Prostate gland (tissue), 2 donors: ENCODE results near the gene STARD10. TPM values are rescaled to one million over a fixed set of nuclear protein-coding genes. Genes with fewer than 3 reads are reported as not detected.
"Not testable (repeated sequence)": the region's sequence is repeated elsewhere in the genome, so short reads cannot be mapped to it uniquely, and the experiment has no call there.

ENCODE experiments used
- DNase-seq: peaks from one replicate; pipeline ENCODE4 v3.0.0-alpha.2; 2019; ENCODE audit warnings: low spot score
- H3K27ac ChIP-seq, 2 donors: fragments of 200-600 bp; sonication (generic); 2 replicates each; pipeline ENCODE4 v1.5.1; 2017 to 2019
- H3K27me3 ChIP-seq: fragments of 200-600 bp; sonication (generic); replicated peaks from 2 replicates; pipeline ENCODE4 v1.5.1; 2019; ENCODE audit not compliant: insufficient read depth
- H3K36me3 ChIP-seq, 2 donors: fragments of 200-600 bp; sonication (generic); 1 replicate in 1 of 2; 2 replicates in 1 of 2; pipeline versions ENCODE4 v1.5.1 to v1.8.1; 2017 to 2019
- H3K4me1 ChIP-seq: fragments of 200-600 bp; sonication (generic); replicated peaks from 2 replicates; pipeline ENCODE4 v1.5.1; 2019
- H3K4me3 ChIP-seq, 2 donors: fragments of 200-600 bp; sonication (generic); 2 replicates each; pipeline ENCODE4 v1.5.1; 2017 to 2019
- H3K9me3 ChIP-seq: fragments of 200-600 bp; sonication (generic); 2 replicates; pipeline ENCODE4 v1.5.1; 2017
- CTCF ChIP-seq, 4 experiments: fragments of 200-600 bp in 2 of 4; fragments of 450-650 bp in 2 of 4; sonication (generic) in 2 of 4; IDR thresholded peaks; 1 replicate in 3 of 4; 2 replicates in 1 of 4; pipeline ENCODE4 v1.5.1; 2016 to 2019; ENCODE audit warnings: antibody characterized with exemption in 4 of 4, mild to moderate bottlenecking in 2 of 4, moderate library complexity in 2 of 4
- POLR2A ChIP-seq: fragments of 450-650 bp; IDR thresholded peaks from one replicate; pipeline ENCODE4 v1.6.1; 2016; ENCODE audit warnings: antibody characterized with exemption, mild to moderate bottlenecking
- POLR2AphosphoS5 ChIP-seq: sonication (generic); formaldehyde crosslinking; IDR thresholded peaks from one replicate; pipeline ENCODE4 v1.6.1; 2017; ENCODE audit warnings: antibody characterized with exemption
- WGBS: methylation state at CpG from one replicate; pipeline ENCODE4 v1.1.5; 2018; 5-methylcytosine and 5-hydroxymethylcytosine counted together
- intact Hi-C: fragments of 100-400 bp; cut with DNase I; formaldehyde crosslinking; loops from one replicate; pipeline ENCODE4 v1.14.2; 2022
- total RNA-seq, 2 donors: library from RNA; depleted of rRNA; stranded (reverse); fragments of >200 nt; gene quantifications; one replicate each; pipeline ENCODE4 v1.1.0, GENCODE V29; 2016

The STARD10 gene
- total RNA-seq, 2 donors from 2014 or later, result 132 to 208 TPM

GRCh38 chr11:72799441-72799840 is 5.6 kb upstream of the STARD10 start:
- 55% methylated on average over 4 of the region's 4 CpGs for WGBS
- no peaks in the 10 kb centered on the region for H3K4me1 ChIP-seq
- intact Hi-C loops, result no loop called here
- DNase-seq, result no peak
- no peak overlapping the region for H3K4me3 ChIP-seq
- H3K27ac ChIP-seq, result no peak overlapping the region
- no peaks in the 10 kb centered on the region for H3K9me3 ChIP-seq
- H3K27me3 ChIP-seq, result no peaks in the 10 kb centered on the region
- TF ChIP-seq POLR2A, result no peak
- no peak for TF ChIP-seq POLR2AphosphoS5
- no peak for TF ChIP-seq CTCF (IDR thresholded peaks at IDR 0.05)
- no peaks in the 10 kb centered on the region for H3K36me3 ChIP-seq

- DNase-seq, result no peak
- H3K4me1 ChIP-seq, result no peaks in the 10 kb centered on the region
- no peak for TF ChIP-seq POLR2AphosphoS5
- no peak for TF ChIP-seq POLR2A
- TF ChIP-seq CTCF (IDR thresholded peaks at IDR 0.05), result no peak
- H3K9me3 ChIP-seq, result no peaks in the 10 kb centered on the region
- H3K36me3 ChIP-seq, result no peaks in the 10 kb centered on the region
- WGBS, result 85% methylated on average over 4 of the region's 4 CpGs
- no peak overlapping the region for H3K27ac ChIP-seq
- intact Hi-C loops, result no loop called here
- no peak overlapping the region for H3K4me3 ChIP-seq
- no peaks in the 10 kb centered on the region for H3K27me3 ChIP-seq
Observed at GRCh38 chr11:72798361-72798760, 4.5 kb upstream of the STARD10 start.

GRCh38 chr11:72793076-72793424 is 797 bp downstream of the STARD10 start:
- H3K27me3 ChIP-seq, result no peaks in the 10 kb centered on the region
- DNase-seq, result no peak
- 58% methylated on average over 2 of the region's 2 CpGs for WGBS
- intact Hi-C loops, result loop anchor here (1.0 kb wide), 1 partner anchor 68 kb away; no protein-coding TSS in a partner anchor
- no peak overlapping the region for H3K4me3 ChIP-seq
- peak overlapping the region; percentile 92 to 95 for H3K27ac ChIP-seq
- H3K36me3 ChIP-seq, result no peaks in the 10 kb centered on the region
- no peaks in the 10 kb centered on the region for H3K9me3 ChIP-seq
- no peak for TF ChIP-seq POLR2AphosphoS5
- H3K4me1 ChIP-seq, result no peaks in the 10 kb centered on the region

- H3K27me3 ChIP-seq, result no peaks in the 10 kb centered on the region
- H3K4me3 ChIP-seq, result no peak overlapping the region
- 97% methylated on average over 3 of the region's 3 CpGs for WGBS
- no peaks in the 10 kb centered on the region for H3K9me3 ChIP-seq
- peak overlapping the region in 1 of 2 donors; percentile 95 for H3K27ac ChIP-seq
- no peaks in the 10 kb centered on the region for H3K36me3 ChIP-seq
- TF ChIP-seq CTCF (IDR thresholded peaks at IDR 0.05) (no peak), POLR2AphosphoS5 (no peak), POLR2A (no peak)
- intact Hi-C loops, result loop anchor here (1.0 kb wide), 1 partner anchor 67 kb away; no protein-coding TSS in a partner anchor
- DNase-seq, result no peak
- H3K4me1 ChIP-seq, result no peaks in the 10 kb centered on the region
Observed at GRCh38 chr11:72792437-72793021, 1.3 kb downstream of the STARD10 start.

- WGBS, result 81% methylated on average over 7 of the region's 7 CpGs
- H3K9me3 ChIP-seq, H3K4me3 ChIP-seq, H3K27ac ChIP-seq, H3K36me3 ChIP-seq, H3K27me3 ChIP-seq, intact Hi-C loops, H3K4me1 ChIP-seq, DNase-seq: not testable (repeated sequence)
Observed at GRCh38 chr11:72791228-72791627, 2.6 kb downstream of the STARD10 start.

GRCh38 chr11:72789493-72790131 is 4.2 kb downstream of the STARD10 start:
- Histone ChIP-seq H3K4me1 (peaks cover 7% of the 10 kb centered on the region), H3K36me3 (no peaks in the 10 kb centered on the region), H3K27me3 (no peaks in the 10 kb centered on the region), H3K4me3 (no peak overlapping the region), H3K27ac (no peak overlapping the region), H3K9me3 (no peaks in the 10 kb centered on the region)
- intact Hi-C loops, result no loop called here
- 65% methylated on average over 10 of the region's 10 CpGs for WGBS
- TF ChIP-seq CTCF (IDR thresholded peaks at IDR 0.05) (no peak), POLR2A (no peak), POLR2AphosphoS5 (no peak)
- DNase-seq, result no peak
